ENCODE measurements around the gene ZFPL1. TPM values are rescaled to one million over a fixed set of nuclear protein-coding genes. Genes with fewer than 3 reads are reported as not detected.

ZFPL1 gene
- total and polyA plus RNA-seq, 3 donors from 2014 or later = 52.7 to 70.6 (median 57.2) TPM

DNA sequence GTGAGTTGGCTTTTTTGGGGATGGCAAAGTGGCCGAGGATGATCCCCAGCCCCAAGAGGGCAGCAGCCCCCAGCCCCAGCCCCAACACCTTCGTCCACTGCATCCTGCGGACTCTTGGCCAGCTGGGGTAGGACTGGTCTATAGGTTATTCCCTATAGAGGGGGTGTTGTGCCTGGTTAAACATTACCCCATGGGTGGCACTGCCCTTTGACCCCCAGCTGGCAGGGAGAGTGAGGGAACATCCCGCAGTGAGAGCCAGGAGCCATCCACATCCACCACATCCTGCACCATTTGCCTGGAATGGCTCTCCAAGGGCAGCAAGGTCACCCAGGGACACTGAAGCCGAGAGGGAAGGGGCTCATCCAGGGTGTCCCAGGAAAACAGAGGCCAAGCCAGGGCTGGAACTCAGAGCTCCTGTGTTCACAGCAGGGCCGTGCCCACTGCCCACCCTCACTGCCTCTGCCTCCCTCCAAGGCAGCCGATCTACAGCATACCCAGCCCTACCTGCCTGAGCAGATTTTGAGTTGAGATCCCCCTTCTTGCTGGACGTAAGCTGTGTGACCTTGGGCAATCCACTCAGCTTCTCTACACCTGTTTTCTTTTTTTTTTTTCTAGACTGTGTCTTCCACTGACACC, 25.5 kb upstream of the ZFPL1 start, which contains the start of gene NAALADL1:
Gene NAALADL1, minus strand, starts transcription at position 135 of the 636 bp plus-strand sequence. Its CDS starts 32 bp downstream, at position 103.
- Histone ChIP-seq H3K27me3 (no peaks in the 10 kb centered on the region), H3K27ac (no peak within 1 kb of the TSS), H3K36me3 (ENCODE audit: low read depth, missing control alignments) (no peaks in the 10 kb centered on the region), H3K4me1 (no peaks in the 10 kb centered on the region), H3K4me3 (no peak within 1 kb of the TSS), H3K9me3 (no peaks in the 10 kb centered on the region)
- no peak for DNase-seq
- WGBS, 2 donors = 88 to 100% methylated on average over 1 to 8 of the region's 8 CpGs
- intact Hi-C loops (cut with DNase I; ENCODE audit: low total_unique reads) = no loop called here
- TF ChIP-seq CTCF (IDR thresholded peaks at IDR 0.05) = no peak
- TF ChIP-seq POLR2A (IDR thresholded peaks at IDR 0.05) = no peak

DNA sequence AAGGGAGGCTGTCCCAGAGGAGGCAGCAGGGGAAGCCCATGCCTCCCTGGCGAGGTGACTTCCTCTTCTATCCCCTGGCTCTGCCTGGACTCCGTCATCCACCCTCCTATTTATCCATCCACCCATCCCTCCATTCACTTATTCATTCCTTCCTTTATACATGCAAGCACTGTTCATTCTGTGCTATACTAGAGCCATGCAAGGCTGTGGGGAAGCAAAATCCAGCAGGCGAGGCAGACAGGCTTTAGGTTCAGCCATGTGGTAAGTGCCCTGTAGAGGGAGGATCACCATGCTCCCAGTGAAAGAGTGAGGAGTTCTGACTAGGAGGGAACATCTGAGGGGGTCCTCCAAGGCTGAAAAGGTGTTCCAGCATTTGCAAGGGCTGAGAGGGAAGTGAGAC, 24.5 kb upstream of the ZFPL1 start:
- Histone ChIP-seq H3K36me3 (ENCODE audit: low read depth, missing control alignments) (no peaks in the 10 kb centered on the region), H3K4me3 (no peak overlapping the region), H3K9me3 (no peaks in the 10 kb centered on the region), H3K27ac (no peak overlapping the region), H3K27me3 (no peaks in the 10 kb centered on the region), H3K4me1 (no peaks in the 10 kb centered on the region)
- TF ChIP-seq POLR2A (IDR thresholded peaks at IDR 0.05) = no peak
- TF ChIP-seq CTCF (IDR thresholded peaks at IDR 0.05) = no peak
- WGBS, 2 donors = 49 to 75% methylated on average over 3 of the region's 3 CpGs
- no peak for DNase-seq
- intact Hi-C loops (cut with DNase I; ENCODE audit: low total_unique reads) = no loop called here

DNA sequence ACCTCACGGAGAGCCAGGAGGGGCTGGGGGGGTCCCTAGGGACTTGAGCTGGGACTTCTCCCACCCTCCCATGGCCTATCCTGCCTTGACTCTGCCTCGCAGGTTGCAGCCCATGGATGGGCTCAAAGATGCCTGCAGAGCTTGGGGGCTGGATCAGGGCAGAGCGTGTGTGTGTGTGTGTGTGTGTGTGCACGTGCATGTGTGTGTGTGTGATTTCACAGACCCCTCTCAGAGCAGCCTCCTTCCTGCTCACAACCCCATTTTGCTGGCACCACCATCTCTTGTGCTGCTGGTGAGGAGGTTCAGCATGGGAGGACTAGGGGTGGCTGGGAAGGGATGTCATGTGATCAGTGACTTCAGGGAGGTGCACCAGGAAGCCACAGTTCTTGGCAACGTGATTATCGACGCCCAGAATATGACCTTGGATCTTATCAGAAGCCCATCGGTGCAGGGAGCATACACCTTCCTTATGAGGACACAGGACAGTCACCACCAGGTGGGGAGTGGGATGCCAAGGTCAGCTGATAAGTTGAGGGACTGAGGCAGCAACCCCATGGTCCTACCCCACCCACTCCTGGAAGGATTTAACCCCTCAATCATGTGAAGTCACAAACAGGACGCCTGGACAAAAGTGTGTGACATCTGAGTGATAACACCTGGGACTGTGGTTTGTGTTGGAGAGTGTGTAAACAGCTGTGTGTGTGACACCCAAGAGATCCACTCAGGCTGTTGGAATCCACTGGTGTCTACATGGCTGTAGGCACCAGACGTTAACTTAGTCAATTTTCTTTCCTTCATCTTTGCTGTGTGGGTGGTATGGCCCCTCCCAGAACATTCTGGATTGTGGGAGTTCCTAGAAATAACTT, 23.8 kb upstream of the ZFPL1 start:
- no peak overlapping the region for H3K27ac ChIP-seq
- TF ChIP-seq CTCF (IDR thresholded peaks at IDR 0.05) = no peak
- TF ChIP-seq POLR2A (IDR thresholded peaks at IDR 0.05) = no peak
- intact Hi-C loops (cut with DNase I; ENCODE audit: low total_unique reads) = no loop called here
- no peak overlapping the region for H3K4me3 ChIP-seq
- H3K36me3 ChIP-seq (ENCODE audit: low read depth, missing control alignments) = no peaks in the 10 kb centered on the region
- 23 to 56% methylated on average over 7 to 10 of the region's 10 CpGs for WGBS, 2 donors
- no peak for DNase-seq
- no peaks in the 10 kb centered on the region for H3K4me1 ChIP-seq
- H3K27me3 ChIP-seq = no peaks in the 10 kb centered on the region
- H3K9me3 ChIP-seq = no peaks in the 10 kb centered on the region

- Histone ChIP-seq H3K4me3 (no peak overlapping the region), H3K27ac (no peak overlapping the region), H3K36me3 (ENCODE audit: low read depth, missing control alignments) (no peaks in the 10 kb centered on the region), H3K9me3 (no peaks in the 10 kb centered on the region), H3K27me3 (no peaks in the 10 kb centered on the region), H3K4me1 (no peaks in the 10 kb centered on the region)
- intact Hi-C loops (cut with DNase I; ENCODE audit: low total_unique reads) = no loop called here
- 76% methylated on average over 7 to 9 of the region's 9 CpGs for WGBS, 2 donors
- no peak for TF ChIP-seq POLR2A (IDR thresholded peaks at IDR 0.05)
- DNase-seq = no peak
Measured at GRCh38 chr11:65060913-65061408, 23.1 kb upstream of the ZFPL1 start.

GRCh38 chr11:65063532-65063931, 20.5 kb upstream of the ZFPL1 start:
- Histone ChIP-seq H3K4me1 (no peaks in the 10 kb centered on the region), H3K9me3 (no peaks in the 10 kb centered on the region), H3K36me3 (ENCODE audit: low read depth, missing control alignments) (no peaks in the 10 kb centered on the region), H3K27ac (no peak overlapping the region), H3K4me3 (no peak overlapping the region), H3K27me3 (no peaks in the 10 kb centered on the region)
- WGBS, 2 donors = 53% methylated on average over 2 to 3 of the region's 3 CpGs
- intact Hi-C loops (cut with DNase I; ENCODE audit: low total_unique reads) = no loop called here
- TF ChIP-seq CTCF (IDR thresholded peaks at IDR 0.05) = no peak
- TF ChIP-seq POLR2A (IDR thresholded peaks at IDR 0.05) = no peak
- DNase-seq = no peak
